Measurements from ENCODE around the gene KCNS1.

Gene KCNS1

DNA sequence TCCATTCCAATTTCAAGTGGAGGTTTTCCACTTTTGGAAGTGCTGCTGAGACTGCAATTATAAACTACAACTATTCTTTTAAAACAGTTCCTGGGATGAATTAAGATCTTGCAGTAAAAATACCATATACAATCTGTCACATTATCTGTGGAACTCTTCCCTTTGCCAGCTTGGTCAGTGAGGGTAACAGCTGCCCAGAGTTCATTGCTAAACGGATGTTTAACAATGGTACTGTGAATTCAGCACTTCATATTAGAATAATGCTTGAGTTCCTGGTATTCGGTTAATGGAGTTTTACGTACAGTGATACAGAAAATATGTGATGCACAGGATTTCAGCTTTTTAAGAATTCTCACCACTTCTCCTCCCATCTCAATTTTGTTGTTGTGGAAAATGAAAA is 51.5 kb downstream of the KCNS1 start:
- TF ChIP-seq, protein P1, sequence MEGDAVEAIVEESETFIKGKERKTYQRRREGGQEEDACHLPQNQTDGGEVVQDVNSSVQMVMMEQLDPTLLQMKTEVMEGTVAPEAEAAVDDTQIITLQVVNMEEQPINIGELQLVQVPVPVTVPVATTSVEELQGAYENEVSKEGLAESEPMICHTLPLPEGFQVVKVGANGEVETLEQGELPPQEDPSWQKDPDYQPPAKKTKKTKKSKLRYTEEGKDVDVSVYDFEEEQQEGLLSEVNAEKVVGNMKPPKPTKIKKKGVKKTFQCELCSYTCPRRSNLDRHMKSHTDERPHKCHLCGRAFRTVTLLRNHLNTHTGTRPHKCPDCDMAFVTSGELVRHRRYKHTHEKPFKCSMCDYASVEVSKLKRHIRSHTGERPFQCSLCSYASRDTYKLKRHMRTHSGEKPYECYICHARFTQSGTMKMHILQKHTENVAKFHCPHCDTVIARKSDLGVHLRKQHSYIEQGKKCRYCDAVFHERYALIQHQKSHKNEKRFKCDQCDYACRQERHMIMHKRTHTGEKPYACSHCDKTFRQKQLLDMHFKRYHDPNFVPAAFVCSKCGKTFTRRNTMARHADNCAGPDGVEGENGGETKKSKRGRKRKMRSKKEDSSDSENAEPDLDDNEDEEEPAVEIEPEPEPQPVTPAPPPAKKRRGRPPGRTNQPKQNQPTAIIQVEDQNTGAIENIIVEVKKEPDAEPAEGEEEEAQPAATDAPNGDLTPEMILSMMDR (IDR thresholded peaks at IDR 0.05; ENCODE audit: extremely low read depth, missing control alignments) = no peak
- DNase-seq (ENCODE audit: low spot score) = no peak

DNA sequence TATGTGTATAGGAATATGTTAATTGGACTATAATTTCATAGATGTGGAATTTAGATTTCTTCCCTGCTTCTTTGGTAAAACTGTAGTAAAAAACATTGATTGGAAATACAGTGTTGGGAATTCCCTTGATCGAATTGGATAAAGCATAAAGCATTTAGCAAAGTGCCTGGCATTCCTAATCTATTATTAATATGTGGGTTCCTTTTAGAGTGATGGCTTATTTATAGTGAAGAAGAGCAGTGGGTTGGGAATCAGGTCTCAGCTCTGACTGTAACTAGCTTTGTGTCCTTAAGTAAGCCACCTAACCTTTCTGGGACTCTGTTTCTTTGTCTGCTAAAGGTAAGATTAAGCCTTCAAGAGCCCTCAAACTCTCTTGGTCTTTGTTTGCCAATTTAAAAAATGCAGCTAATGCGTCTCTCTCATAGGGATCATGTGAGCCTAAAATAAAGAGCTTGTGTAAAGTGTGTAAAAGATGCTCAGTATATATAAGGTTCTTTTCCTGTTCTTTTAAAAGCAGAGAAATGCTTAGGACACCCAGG is 53.3 kb downstream of the KCNS1 start:
- no peak for DNase-seq (ENCODE audit: low spot score)
- TF ChIP-seq, protein P1 (IDR thresholded peaks at IDR 0.05; ENCODE audit: extremely low read depth, missing control alignments) = no peak

DNA sequence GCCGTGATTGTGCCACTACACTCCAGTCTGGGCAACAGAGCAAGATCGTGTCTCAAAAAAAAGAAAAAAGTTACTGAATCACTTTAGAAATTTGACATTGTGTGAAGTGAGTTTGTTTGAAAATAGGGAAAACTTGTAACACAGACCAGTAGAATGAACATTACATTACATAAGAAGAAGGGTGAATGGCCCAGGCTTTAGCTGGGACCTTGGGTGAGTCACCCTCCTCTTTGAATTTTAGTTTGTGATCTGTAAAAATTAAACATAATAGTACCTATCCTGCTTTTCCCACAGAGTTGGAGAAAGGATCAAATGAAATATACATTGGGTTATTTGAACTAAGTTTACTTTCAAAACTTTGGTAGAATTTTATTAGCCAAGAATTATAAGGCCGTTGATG is 56.3 kb downstream of the KCNS1 start:
- no peak for DNase-seq (ENCODE audit: low spot score)
- TF ChIP-seq, protein P1 (IDR thresholded peaks at IDR 0.05; ENCODE audit: extremely low read depth, missing control alignments) = no peak

DNA sequence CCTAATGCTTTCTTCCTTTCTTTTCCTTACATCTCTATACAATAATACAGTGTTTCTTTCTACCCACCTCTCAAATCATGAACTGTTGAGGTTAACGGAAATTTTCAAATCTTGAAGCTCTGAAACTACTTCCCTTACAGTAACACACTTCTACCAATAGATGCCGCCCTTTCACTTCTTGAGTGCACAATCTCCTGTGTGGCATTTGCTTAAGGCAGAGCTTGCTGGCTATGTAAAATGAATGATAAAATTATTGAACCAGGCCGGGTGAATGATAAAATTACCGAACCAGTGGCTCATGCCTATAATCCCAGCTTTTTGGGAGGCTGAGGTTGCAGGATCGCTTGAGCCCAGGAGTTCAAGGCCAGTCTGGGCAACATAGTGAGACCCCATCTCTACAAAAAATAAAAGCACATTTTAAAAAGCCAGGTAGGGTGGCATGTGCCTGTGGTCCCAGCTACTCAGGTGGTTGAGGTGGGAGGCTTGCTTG is 56.8 kb downstream of the KCNS1 start:
- TF ChIP-seq, protein P1 (IDR thresholded peaks at IDR 0.05; ENCODE audit: extremely low read depth, missing control alignments) = no peak
- peak; percentile 45 for DNase-seq (ENCODE audit: low spot score)

DNA sequence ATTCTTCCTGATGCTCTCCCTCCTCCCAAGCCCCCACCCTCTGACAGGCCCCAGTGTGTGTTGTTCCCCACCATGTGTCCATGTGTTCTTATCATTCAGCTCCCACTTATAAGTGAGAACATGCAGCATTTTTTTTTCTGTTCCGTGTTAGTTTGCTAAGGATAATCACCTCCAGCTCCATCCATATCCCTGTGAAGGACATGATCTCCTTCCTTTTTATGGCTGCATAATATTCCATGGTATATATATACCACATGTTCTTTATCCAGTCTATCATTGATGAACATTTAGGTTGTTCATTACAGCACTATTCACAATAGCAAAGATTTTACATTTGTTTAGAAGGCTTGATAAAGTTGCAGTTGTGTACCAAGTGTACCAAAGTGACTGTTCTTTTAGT is 57.9 kb downstream of the KCNS1 start:
- TF ChIP-seq, protein P1 (IDR thresholded peaks at IDR 0.05; ENCODE audit: extremely low read depth, missing control alignments) = no peak
- DNase-seq (ENCODE audit: low spot score) = no peak
